K562 (cell line): Measurements from ENCODE around the gene BBC3. TPM values are rescaled to one million over a fixed set of nuclear protein-coding genes. Genes with fewer than 3 reads are reported as not detected.

Experiments used
- ATAC-seq: fragments of 200-7000 bp; cut with Tn5 transposase; 3 replicates; pipeline ENCODE4 v1.9.1; 2020; ENCODE audit warnings: moderate library complexity
- BruUV-seq: library from RNA; stranded (reverse); fragments of 400-500 nt; replicated peaks from 2 replicates; lab custom pipeline; 2021; lab: Mats Ljungman, UMichigan
- CTCF ChIA-PET: fragments of 300-600 bp; formaldehyde crosslinking; extraction: SDS; loops from one replicate; lab custom pipeline; 2021; ENCODE audit warnings: low intra/inter-chr PET ratio; lab: Yijun Ruan, JAX
- POLR2A ChIA-PET: fragments of 300-600, 350-650 bp; sonication (Branson Sonifier 250); formaldehyde crosslinking; extraction: SDS; loops from one replicate; lab custom pipeline; 2021; ENCODE audit warnings: antibody characterized with exemption, inconsistent platforms; lab: Yijun Ruan, JAX
- DNase-seq, 4 experiments: peaks; one replicate each; pipeline versions ENCODE4 v3.0.0 to v3.0.0-alpha.2; 2011 to 2018; ENCODE audit warnings: low spot score in 3 of 4, mixed read lengths in 3 of 4; ENCODE audit errors: extremely low read depth in 1 of 4
- FAIRE-seq: peaks from 2 replicates; lab custom pipeline; 2011; peaks lifted over from hg19 to GRCh38; lab: Jason Lieb, UNC
- H2AFZ ChIP-seq: 2 replicates; pipeline ENCODE4 v1.6.0; 2011; ENCODE audit warnings: low read depth, low read length, control low read depth, inconsistent platforms
- H3K27ac ChIP-seq: fragments of 200-600 bp; 3 replicates; pipeline ENCODE4 v1.8.0; 2011; ENCODE audit warnings: low read depth, mild to moderate bottlenecking, control low read depth, inconsistent platforms, low read length, moderate library complexity, mixed read lengths; ENCODE audit errors: extremely low read depth
- H3K27me3 ChIP-seq, 2 experiments: fragments of 300-600 bp in 1 of 2; 2 replicates in 1 of 2; 3 replicates in 1 of 2; pipeline versions ENCODE4 v1.6.0 to v1.8.0; 2011; ENCODE audit warnings: inconsistent platforms in 2 of 2, low read length in 2 of 2, mild to moderate bottlenecking in 1 of 2, mixed read lengths in 1 of 2, moderate library complexity in 1 of 2; ENCODE audit not compliant: control insufficient read depth in 2 of 2, insufficient read depth in 2 of 2
- H3K36me3 ChIP-seq: fragments of 300-600 bp; 3 replicates; pipeline ENCODE4 v1.8.0; 2011; ENCODE audit warnings: mild to moderate bottlenecking, low read length, inconsistent platforms; ENCODE audit not compliant: control insufficient read depth, insufficient read depth
- H3K4me1 ChIP-seq, 2 experiments: fragments of 200-600 bp in 1 of 2; replicated peaks in 1 of 2; 2 replicates in 1 of 2; 3 replicates in 1 of 2; pipeline versions ENCODE4 v1.5.1 to v1.8.0; 2011; ENCODE audit warnings: inconsistent platforms in 2 of 2, low read length in 2 of 2, mild to moderate bottlenecking in 1 of 2, mixed read lengths in 1 of 2, moderate library complexity in 1 of 2; ENCODE audit not compliant: control insufficient read depth in 2 of 2, insufficient read depth in 2 of 2
- H3K4me2 ChIP-seq: 2 replicates; pipeline ENCODE4 v1.6.1; 2011; ENCODE audit warnings: low read length, control low read depth, inconsistent platforms, mixed read lengths; ENCODE audit not compliant: insufficient read depth
- H3K4me3 ChIP-seq: fragments of 200-600 bp; sonication (generic), shearing (Covaris generic); 2 replicates; pipeline ENCODE4 v1.5.1; 2016; ENCODE audit warnings: control low read depth, inconsistent platforms
- H3K79me2 ChIP-seq: fragments of 200-600 bp; 3 replicates; pipeline ENCODE4 v1.8.0; 2011; ENCODE audit warnings: low read length, inconsistent platforms; ENCODE audit not compliant: control insufficient read depth, insufficient read depth
- H3K9ac ChIP-seq, 2 experiments: 2 replicates each; pipeline versions ENCODE4 v1.6.0 to v1.6.1; 2011; ENCODE audit warnings: low read depth in 2 of 2, low read length in 2 of 2, control low read depth in 1 of 2, inconsistent platforms in 1 of 2, mild to moderate bottlenecking in 1 of 2, mixed read lengths in 1 of 2; ENCODE audit not compliant: insufficient read depth in 1 of 2
- H3K9me1 ChIP-seq: one replicate; pipeline ENCODE4 v1.6.0; 2011; ENCODE audit warnings: inconsistent platforms, mild to moderate bottlenecking, low read length, moderate library complexity; ENCODE audit not compliant: control insufficient read depth, insufficient read depth
- H3K9me3 ChIP-seq: replicated peaks from 2 replicates; pipeline ENCODE4 v1.5.1; 2011; ENCODE audit warnings: low read depth, low read length, inconsistent platforms; ENCODE audit not compliant: control insufficient read depth, insufficient read depth
- H4K20me1 ChIP-seq: replicated peaks from 2 replicates; pipeline ENCODE4 v1.6.1; 2011; ENCODE audit warnings: low read length, inconsistent platforms, mixed read lengths; ENCODE audit not compliant: control insufficient read depth, insufficient read depth
- BHLHE40 ChIP-seq: IDR thresholded peaks from 2 replicates; pipeline ENCODE4 v1.6.1; 2011; ENCODE audit warnings: low read length, improper control_type of control experiment
- EZH2 ChIP-seq: IDR thresholded peaks from 2 replicates; pipeline ENCODE4 v1.6.1; 2012; ENCODE audit warnings: low read depth, mild to moderate bottlenecking, inconsistent platforms, low read length, borderline replicate concordance
- HDGF ChIP-seq: fragments of 450-650 bp; IDR thresholded peaks from 2 replicates; pipeline ENCODE4 v1.6.1; 2016
- NFXL1 ChIP-seq: fragments of 450-650 bp; formaldehyde crosslinking; IDR thresholded peaks from 2 replicates; pipeline ENCODE4 v1.4.0; 2021; ENCODE audit warnings: mild to moderate bottlenecking
- POLR2G ChIP-seq: fragments of 200-400 bp; formaldehyde crosslinking; IDR thresholded peaks from 2 replicates; pipeline ENCODE4 v1.6.1; 2017; ENCODE audit warnings: low read depth, mild to moderate bottlenecking, antibody characterized with exemption, low read length, moderate library complexity
- PRDM10 ChIP-seq: fragments of 450-650 bp; IDR thresholded peaks from 2 replicates; pipeline ENCODE4 v1.6.1; 2018; ENCODE audit not compliant: partially characterized antibody
- ZBTB9 ChIP-seq: fragments of 450-650 bp; formaldehyde crosslinking; IDR thresholded peaks from 2 replicates; pipeline ENCODE4 v1.4.0; 2020; ENCODE audit warnings: mild to moderate bottlenecking, moderate library complexity
- ZFP1 ChIP-seq: fragments of 450-650 bp; formaldehyde crosslinking; IDR thresholded peaks from 2 replicates; pipeline ENCODE4 v1.4.0; 2020; ENCODE audit warnings: mild to moderate bottlenecking, mixed read lengths
- WGBS: fragments of 100-300 bp; shearing (Covaris generic); methylation state at CpG from one replicate; pipeline ENCODE4 v1.1.6; 2016; ENCODE audit warnings: low coverage, mixed read lengths; ENCODE audit not compliant: insufficient coverage; ENCODE audit errors: missing lambda C conversion rate; 5-methylcytosine and 5-hydroxymethylcytosine counted together
- in situ Hi-C: fragments of 300-500 bp; cut with MboI; formaldehyde crosslinking; loops from 4 replicates; pipeline ENCODE4 v1.15.0; 2018; ENCODE audit warnings: inconsistent platforms, mixed read lengths
- intact Hi-C: fragments of 100-400 bp; cut with micrococcal nuclease; formaldehyde crosslinking; loops from 2 replicates; pipeline ENCODE4 v1.14.2; 2022
- polyA plus RNA-seq, 8 experiments: library from polyadenylated mRNA; depleted of rRNA in 4 of 8; stranded (reverse) in 5 of 8; unstranded in 3 of 8; fragments of >200 nt; fragmentation: Nextera tagmentation in 2 of 8; fragmentation: Illumina TruSeq in 1 of 8; extraction: Ambion mirVana in 2 of 8; extraction: Trizol in 1 of 8; gene quantifications; 2 replicates each; pipeline versions ENCODE4 v1.2.1 to v1.2.3, GENCODE V29; 2011 to 2014; ENCODE audit warnings: inconsistent platforms in 1 of 8, missing spikeins in 1 of 8
- total RNA-seq, 7 experiments: library from RNA; depleted of rRNA in 6 of 7; stranded (reverse); fragments of >200 nt in 6 of 7; fragmentation: Illumina TruSeq in 2 of 7; extraction: Trizol in 2 of 7; gene quantifications; 2 replicates each; pipeline versions ENCODE4 v1.2.1 to v1.2.3, GENCODE V29; 2011 to 2021; ENCODE audit warnings: low replicate concordance in 1 of 7

BBC3 gene
- total and polyA plus RNA-seq, 9 of the 15 experiments (the other 6 are each of a cell fraction or from before 2014, with no cell fraction given), result 0.15 to 30.7 (median 4.8) TPM

- TF ChIP-seq EZH2 (no peak), HDGF (no peak), POLR2G (peak; percentile 31; the same call in 1 of the 2 replicates)
These were observed 44.9 kb upstream of the BBC3 start (continued) for GRCh38 chr19:47275791-47276461.

- Histone ChIP-seq H3K9me1 (no peaks in the 10 kb centered on the region), H2AFZ (no peak overlapping the region), H3K4me3 (peak overlapping the region; percentile 60), H3K4me2 (peak overlapping the region; percentile 80), H3K79me2 (peaks cover 20% of the 10 kb centered on the region), H3K9ac (peak overlapping the region; percentile 54 to 95), H3K27me3 (no peaks in the 10 kb centered on the region), H3K36me3 (peaks cover 22% of the 10 kb centered on the region; the same call in 1 of the 3 replicates), H3K4me1 (peaks cover 35 to 73% of the 10 kb centered on the region in 2 experiments), H3K27ac (peak overlapping the region; percentile 78), H4K20me1 (no peaks in the 10 kb centered on the region), H3K9me3 (no peaks in the 10 kb centered on the region)
- intact Hi-C loops, result loop anchor here (1.0 kb wide), 1 partner anchor 18 kb away; no protein-coding TSS in a partner anchor
- ATAC-seq, result no peak
- FAIRE-seq, result no peak
- ChIA-PET CTCF (interaction anchor here (0.6 kb wide), 1 partner anchor 150 kb away, joined by 5 read pairs; no protein-coding TSS in a partner anchor), POLR2A (interaction anchor here (0.6 to 3.2 kb wide), 21 partner anchors 11 to 432 kb away, joined by 3 to 25 read pairs (median 3); partner anchors contain the start of gene CCDC9)
- no TSS peak for BruUV-seq
- peak in 2 of 4 experiments; percentile 45 to 87 for DNase-seq
- WGBS, result 2% methylated on average over 61 of the region's 82 CpGs
- in situ Hi-C loops, result no loop called here
- TF ChIP-seq NFXL1 (CRISPR knock-in tag) (no peak), BHLHE40 (no peak), ZBTB9 (CRISPR knock-in tag) (peak; percentile 41; the same call in 1 of the 2 replicates), ZFP1 (CRISPR knock-in tag) (no peak), PRDM10 (no peak)
These were observed 44.1 kb upstream of the BBC3 start for GRCh38 chr19:47274891-47275761.
